Bone marrow (tissue), 2 donors: ENCODE measurements around the gene MYH7.

Source experiments
- DNase-seq, 2 donors: peaks; one replicate each; lab custom pipeline; 2025; lab: John Stamatoyannopoulos, UW

MYH7 gene

DNA sequence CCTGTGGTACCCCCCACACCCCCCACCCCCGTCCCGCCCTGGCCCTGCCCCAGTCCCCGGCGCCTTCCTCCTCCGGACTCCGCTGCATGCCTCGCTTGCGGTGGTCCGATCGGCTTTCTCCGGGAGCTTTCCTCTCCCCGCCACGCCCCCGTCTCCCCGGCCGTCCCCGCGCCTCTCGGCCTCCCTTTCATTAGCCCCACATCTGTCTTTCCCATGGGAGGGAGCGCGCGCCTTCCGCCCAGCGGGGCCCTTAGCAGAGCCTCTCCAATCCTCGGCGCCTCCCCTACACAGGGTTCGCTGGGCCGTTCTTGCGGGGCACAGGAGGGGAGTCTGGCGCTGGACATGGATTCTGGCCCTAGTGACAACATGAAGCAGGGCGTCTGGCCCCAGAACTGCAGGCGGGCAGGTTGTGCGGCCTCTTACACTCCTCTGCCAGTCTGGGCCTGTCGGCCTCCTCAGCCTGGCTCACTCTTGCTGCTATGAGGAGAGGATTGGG, 69.0 kb downstream of the MYH7 start:
- DNase-seq, result no peak

DNA sequence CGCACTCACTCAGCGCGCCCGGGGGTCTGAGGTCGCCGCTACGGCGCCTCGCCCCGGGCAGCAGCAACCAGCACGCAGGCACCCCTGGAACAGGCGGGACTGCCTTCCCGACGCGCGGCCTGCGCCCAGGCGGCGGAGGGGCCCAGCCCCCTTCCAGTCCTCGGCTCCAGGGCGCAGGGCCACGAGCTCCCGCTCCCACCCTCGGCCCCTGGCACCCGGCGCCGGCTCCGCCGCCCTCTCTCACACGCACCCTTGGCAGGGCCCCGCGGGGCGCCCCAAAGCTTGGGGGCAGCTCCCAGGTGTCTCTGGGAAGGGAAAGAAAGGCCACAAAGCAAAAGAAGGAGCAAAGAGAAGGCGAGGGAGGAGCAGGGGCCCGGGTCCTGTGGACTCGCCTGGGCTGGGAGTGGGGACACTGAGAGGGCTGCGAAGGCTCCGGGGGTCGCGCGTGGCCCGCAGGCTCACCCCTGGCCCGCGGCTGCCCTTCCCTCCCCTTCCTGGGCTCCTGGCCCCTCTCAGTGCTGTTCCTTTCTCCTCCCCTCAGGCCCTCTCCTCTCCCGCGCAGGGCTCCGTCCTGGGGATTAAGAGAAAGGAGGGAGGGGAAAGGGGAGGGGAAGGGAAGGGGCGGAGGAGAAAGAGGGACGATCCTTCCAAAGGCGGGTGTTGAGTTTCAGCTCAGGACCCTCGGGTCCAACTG, 69.6 kb downstream of the MYH7 start:
- no peak for DNase-seq

DNA sequence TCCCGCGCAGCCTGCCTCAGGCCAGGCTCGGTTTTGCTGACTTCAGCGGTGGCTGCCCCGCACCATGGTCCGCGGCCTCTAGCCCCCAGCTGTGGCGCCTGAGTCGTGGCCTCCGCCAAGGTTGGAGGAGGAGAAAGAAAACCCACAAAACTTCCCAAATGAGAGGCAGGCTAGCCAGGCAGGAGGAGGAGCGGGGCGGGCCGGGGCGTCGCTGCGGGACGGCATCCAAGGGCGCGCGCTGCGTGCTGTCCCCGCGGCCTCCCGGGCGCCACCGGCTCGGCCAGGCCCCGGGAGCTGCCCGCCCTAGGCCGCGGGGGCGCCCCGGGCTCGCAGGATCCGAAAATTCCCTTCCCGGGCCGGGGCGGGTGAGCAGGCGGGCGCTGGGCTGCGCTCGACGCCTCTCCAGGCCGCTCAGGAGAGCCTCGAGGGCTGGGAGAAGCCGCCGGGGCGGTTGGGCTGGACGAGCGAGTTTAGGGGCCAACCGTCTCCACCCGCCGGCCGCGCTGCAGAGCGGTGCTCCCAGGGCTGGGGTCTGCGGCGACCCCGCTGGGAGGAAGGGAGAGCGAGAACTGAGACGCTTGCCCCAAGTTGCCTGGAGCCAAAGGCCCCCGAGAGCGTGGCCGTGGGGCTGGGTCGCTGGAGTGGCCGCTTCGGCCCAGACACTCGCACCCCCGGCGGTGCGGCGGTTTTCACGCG, 70.3 kb downstream of the MYH7 start, which contains the start of gene EFS:
EFS (minus strand) TSS at position 137 of the 696 bp plus-strand sequence. CDS start 147 bp downstream, outside the sequence.
- DNase-seq, result no peak

DNA sequence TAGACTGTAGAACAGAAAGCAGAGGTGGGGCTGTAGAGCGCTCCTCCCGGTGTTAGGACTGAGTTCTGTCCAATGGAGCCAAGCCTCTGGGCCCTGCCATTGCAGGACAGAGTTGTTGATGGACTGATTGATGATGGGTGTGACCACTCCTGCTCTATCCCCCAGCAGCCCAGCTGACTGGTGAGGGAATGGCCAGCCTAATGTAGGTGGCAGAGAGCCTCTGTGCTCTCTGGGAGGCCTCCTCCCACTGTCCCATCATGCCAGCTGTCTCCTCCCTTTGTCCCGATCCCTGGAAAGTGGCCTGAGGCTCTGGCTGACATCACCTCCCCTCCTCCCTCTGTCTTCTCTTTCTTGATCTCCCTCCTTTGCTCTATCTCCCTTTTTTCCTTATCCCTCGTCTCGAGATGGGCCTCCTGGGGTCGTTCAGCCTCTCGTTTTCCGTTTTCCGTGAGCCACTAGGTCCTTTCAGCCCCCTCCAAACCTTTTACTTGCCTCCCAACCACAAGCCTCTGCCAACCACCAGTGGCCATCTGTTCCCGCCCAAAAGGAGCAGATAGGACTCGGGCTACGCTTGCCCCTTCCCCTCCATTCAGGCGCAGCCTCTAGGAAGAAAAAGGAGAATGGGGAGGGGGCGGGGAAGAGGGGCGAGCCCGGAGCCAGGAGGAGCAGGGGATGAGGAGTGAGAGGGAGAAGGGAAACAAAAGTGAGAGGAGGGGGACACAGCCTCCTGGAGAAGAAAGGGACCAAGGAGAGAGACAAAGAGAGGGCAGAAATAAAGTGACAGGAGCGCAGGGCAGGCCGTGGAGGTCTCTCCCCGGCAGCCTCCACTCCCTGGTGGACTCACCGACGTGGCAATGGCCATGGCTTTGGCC, 71.1 kb downstream of the MYH7 start:
- DNase-seq, result no peak
